HG03565 (cell line): ENCODE results near the gene PLAGL2.
"Not testable (repeated sequence)": the region's sequence is repeated elsewhere in the genome, so short reads cannot be mapped to it uniquely, and the experiment has no call there.

ENCODE experiments used
- ATAC-seq: cut with Tn5 transposase; IDR thresholded peaks from one replicate; pipeline ENCODE4 v1.9.1; 2021; ENCODE audit warnings: mild to moderate bottlenecking, moderate library complexity; ENCODE audit not compliant: unreplicated experiment

The PLAGL2 gene

GRCh38 chr20:32205110-32205842, 2.3 kb downstream of the PLAGL2 start:
- no peak for ATAC-seq

- ATAC-seq: no peak
Measured at GRCh38 chr20:32204205-32205109, 3.1 kb downstream of the PLAGL2 start.

- no peak for ATAC-seq
Measured at GRCh38 chr20:32203356-32204204, 4.0 kb downstream of the PLAGL2 start.

- ATAC-seq: no peak
Measured at GRCh38 chr20:32201977-32202363, 5.6 kb downstream of the PLAGL2 start.

- ATAC-seq: no peak
Measured at GRCh38 chr20:32201296-32201976, 6.1 kb downstream of the PLAGL2 start.

- no peak for ATAC-seq
Measured at GRCh38 chr20:32199006-32199405, 8.5 kb downstream of the PLAGL2 start.

- not testable (repeated sequence) for ATAC-seq
Measured at GRCh38 chr20:32197136-32197535, 10.4 kb downstream of the PLAGL2 start.

- ATAC-seq: not testable (repeated sequence)
Measured at GRCh38 chr20:32196613-32197012, 10.9 kb downstream of the PLAGL2 start.

GRCh38 chr20:32195581-32195980, 12.0 kb downstream of the PLAGL2 start:
- ATAC-seq: no peak

GRCh38 chr20:32193996-32194395, 13.5 kb downstream of the PLAGL2 start:
- ATAC-seq: no peak

GRCh38 chr20:32193336-32193735, 14.2 kb downstream of the PLAGL2 start:
- ATAC-seq: not testable (repeated sequence)

GRCh38 chr20:32192698-32193097, 14.8 kb downstream of the PLAGL2 start:
- no peak for ATAC-seq

GRCh38 chr20:32191873-32192272, 15.7 kb downstream of the PLAGL2 start:
- no peak for ATAC-seq

- no peak for ATAC-seq
Measured at GRCh38 chr20:32191422-32191821, 16.1 kb downstream of the PLAGL2 start.

- ATAC-seq: no peak
Measured at GRCh38 chr20:32190616-32191415, 16.7 kb downstream of the PLAGL2 start.

- ATAC-seq: no peak
Measured at GRCh38 chr20:32189691-32190615, 17.6 kb downstream of the PLAGL2 start.

GRCh38 chr20:32189123-32189410, 18.5 kb downstream of the PLAGL2 start:
- ATAC-seq: no peak

- no peak for ATAC-seq
Measured at GRCh38 chr20:32188376-32189122, 19.0 kb downstream of the PLAGL2 start.
